ENCODE data around the gene RXRG.

DNA sequence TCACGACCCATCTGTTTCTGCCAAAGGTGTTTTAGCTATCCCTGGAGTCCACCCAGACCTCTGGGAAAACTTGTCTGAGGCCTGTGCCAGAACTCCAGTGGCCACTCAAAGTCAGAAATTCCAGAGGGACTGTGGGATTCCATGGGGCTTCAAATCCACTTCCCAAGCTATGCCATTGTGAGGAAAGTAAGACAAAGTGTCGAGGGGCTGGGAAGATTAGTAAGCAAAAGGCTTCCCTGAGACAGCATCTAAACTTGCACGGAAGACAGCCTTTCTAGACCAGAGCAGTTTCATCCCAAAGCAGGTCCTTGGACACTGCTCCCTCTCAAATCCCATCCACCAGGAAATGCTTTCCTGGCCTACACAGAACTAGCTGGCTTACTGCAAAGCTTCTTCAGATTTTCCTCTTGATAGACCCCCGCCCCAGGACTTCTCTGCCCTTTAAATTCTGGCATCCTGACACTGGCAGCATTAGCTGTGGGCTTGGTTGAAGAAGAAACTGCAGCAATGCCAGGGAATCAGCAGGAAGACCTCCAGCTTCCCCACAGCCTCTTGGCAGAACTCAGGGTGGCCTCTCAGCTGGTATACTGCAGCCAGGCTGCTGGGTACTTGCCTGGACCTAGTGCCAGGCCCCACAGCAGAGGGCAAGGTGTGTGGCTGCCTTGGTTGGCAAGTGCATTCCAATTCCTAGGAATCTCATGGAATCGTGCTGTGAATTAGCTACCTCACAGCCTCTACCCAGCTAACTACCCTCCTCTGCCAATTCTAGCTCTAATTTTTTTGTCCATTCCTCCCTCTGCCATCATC, 61.1 kb downstream of the RXRG start:
- TF ChIP-seq YY1 (IDR thresholded peaks at IDR 0.05; ENCODE audit: extremely low read depth, insufficient replicate concordance, low read depth, low read length) (no peak), SIN3A (IDR thresholded peaks at IDR 0.05; ENCODE audit: low read depth) (no peak), RAD21 (IDR thresholded peaks at IDR 0.05; ENCODE audit: low read depth) (no peak), EZH2 (IDR thresholded peaks at IDR 0.05) (no peak), POLR2A (IDR thresholded peaks at IDR 0.05; ENCODE audit: borderline replicate concordance, extremely low read depth, insufficient read depth, insufficient read length) (no peak), SRF (IDR thresholded peaks at IDR 0.05; ENCODE audit: low read depth) (no peak)
- TF ChIP-seq, protein P1, sequence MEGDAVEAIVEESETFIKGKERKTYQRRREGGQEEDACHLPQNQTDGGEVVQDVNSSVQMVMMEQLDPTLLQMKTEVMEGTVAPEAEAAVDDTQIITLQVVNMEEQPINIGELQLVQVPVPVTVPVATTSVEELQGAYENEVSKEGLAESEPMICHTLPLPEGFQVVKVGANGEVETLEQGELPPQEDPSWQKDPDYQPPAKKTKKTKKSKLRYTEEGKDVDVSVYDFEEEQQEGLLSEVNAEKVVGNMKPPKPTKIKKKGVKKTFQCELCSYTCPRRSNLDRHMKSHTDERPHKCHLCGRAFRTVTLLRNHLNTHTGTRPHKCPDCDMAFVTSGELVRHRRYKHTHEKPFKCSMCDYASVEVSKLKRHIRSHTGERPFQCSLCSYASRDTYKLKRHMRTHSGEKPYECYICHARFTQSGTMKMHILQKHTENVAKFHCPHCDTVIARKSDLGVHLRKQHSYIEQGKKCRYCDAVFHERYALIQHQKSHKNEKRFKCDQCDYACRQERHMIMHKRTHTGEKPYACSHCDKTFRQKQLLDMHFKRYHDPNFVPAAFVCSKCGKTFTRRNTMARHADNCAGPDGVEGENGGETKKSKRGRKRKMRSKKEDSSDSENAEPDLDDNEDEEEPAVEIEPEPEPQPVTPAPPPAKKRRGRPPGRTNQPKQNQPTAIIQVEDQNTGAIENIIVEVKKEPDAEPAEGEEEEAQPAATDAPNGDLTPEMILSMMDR (IDR thresholded peaks at IDR 0.05 in 2 of 3, conservative IDR thresholded peaks at IDR 0.05 in 1 of 3; ENCODE audit: borderline replicate concordance in 1 of 3, insufficient read depth in 1 of 3, low read depth in 2 of 3, low read length in 2 of 3): no peak
- TF ChIP-seq, protein P2, sequence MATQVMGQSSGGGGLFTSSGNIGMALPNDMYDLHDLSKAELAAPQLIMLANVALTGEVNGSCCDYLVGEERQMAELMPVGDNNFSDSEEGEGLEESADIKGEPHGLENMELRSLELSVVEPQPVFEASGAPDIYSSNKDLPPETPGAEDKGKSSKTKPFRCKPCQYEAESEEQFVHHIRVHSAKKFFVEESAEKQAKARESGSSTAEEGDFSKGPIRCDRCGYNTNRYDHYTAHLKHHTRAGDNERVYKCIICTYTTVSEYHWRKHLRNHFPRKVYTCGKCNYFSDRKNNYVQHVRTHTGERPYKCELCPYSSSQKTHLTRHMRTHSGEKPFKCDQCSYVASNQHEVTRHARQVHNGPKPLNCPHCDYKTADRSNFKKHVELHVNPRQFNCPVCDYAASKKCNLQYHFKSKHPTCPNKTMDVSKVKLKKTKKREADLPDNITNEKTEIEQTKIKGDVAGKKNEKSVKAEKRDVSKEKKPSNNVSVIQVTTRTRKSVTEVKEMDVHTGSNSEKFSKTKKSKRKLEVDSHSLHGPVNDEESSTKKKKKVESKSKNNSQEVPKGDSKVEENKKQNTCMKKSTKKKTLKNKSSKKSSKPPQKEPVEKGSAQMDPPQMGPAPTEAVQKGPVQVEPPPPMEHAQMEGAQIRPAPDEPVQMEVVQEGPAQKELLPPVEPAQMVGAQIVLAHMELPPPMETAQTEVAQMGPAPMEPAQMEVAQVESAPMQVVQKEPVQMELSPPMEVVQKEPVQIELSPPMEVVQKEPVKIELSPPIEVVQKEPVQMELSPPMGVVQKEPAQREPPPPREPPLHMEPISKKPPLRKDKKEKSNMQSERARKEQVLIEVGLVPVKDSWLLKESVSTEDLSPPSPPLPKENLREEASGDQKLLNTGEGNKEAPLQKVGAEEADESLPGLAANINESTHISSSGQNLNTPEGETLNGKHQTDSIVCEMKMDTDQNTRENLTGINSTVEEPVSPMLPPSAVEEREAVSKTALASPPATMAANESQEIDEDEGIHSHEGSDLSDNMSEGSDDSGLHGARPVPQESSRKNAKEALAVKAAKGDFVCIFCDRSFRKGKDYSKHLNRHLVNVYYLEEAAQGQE (IDR thresholded peaks at IDR 0.05; ENCODE audit: low read depth): no peak

Data from HCT116 (cell line).